Medulla oblongata (tissue), 1 donor: ENCODE results near the gene SMIM10L2A.
"Not testable (repeated sequence)": the region's sequence is repeated elsewhere in the genome, so short reads cannot be mapped to it uniquely, and the experiment has no call there.

Experiments
- DNase-seq: peaks from one replicate; pipeline ENCODE4 v3.0.0-alpha.2; 2015; ENCODE audit errors: extremely low spot score

SMIM10L2A gene

GRCh38 chrX:135422810-135423168 is 1.0 kb downstream of the SMIM10L2A start:
- not testable (repeated sequence) for DNase-seq

GRCh38 chrX:135423173-135423864 is 1.6 kb downstream of the SMIM10L2A start:
- DNase-seq = not testable (repeated sequence)

- no peak for DNase-seq
These were observed 2.7 kb downstream of the SMIM10L2A start for GRCh38 chrX:135424469-135424868.

- no peak for DNase-seq
These were observed 3.6 kb downstream of the SMIM10L2A start for GRCh38 chrX:135425026-135425965.

- no peak for DNase-seq
These were observed 7.7 kb downstream of the SMIM10L2A start for GRCh38 chrX:135429429-135429828.

GRCh38 chrX:135431886-135432285 is 10.1 kb downstream of the SMIM10L2A start:
- no peak for DNase-seq

GRCh38 chrX:135432453-135432852 is 10.7 kb downstream of the SMIM10L2A start:
- no peak for DNase-seq

GRCh38 chrX:135432881-135433521 is 11.3 kb downstream of the SMIM10L2A start:
- no peak for DNase-seq

GRCh38 chrX:135433531-135434257 is 11.9 kb downstream of the SMIM10L2A start:
- no peak for DNase-seq

GRCh38 chrX:135434258-135435138 is 12.8 kb downstream of the SMIM10L2A start:
- no peak for DNase-seq

- DNase-seq = no peak
These were observed 13.6 kb downstream of the SMIM10L2A start for GRCh38 chrX:135435139-135435922.

- no peak for DNase-seq
These were observed 14.2 kb downstream of the SMIM10L2A start for GRCh38 chrX:135435933-135436332.

GRCh38 chrX:135436456-135436855 is 14.7 kb downstream of the SMIM10L2A start:
- DNase-seq = no peak

- no peak for DNase-seq
These were observed 15.5 kb downstream of the SMIM10L2A start for GRCh38 chrX:135436966-135437866.

- no peak for DNase-seq
These were observed 16.4 kb downstream of the SMIM10L2A start for GRCh38 chrX:135437867-135438733.

GRCh38 chrX:135438734-135439043 is 16.9 kb downstream of the SMIM10L2A start:
- DNase-seq = no peak

- no peak for DNase-seq
These were observed 28.1 kb downstream of the SMIM10L2A start for GRCh38 chrX:135449637-135450550.
